Measurements from ENCODE around the gene SCNN1A.

The SCNN1A gene

GRCh38 chr12:6375269-6376078 is at the start of gene SCNN1A:
SCNN1A (minus strand) TSS chr12:6375563; CDS start chr12:6374783, 780 bp downstream.
- DNase-seq: no peak

- DNase-seq: no peak
These were observed 49.5 kb upstream of the SCNN1A start for GRCh38 chr12:6424866-6425265.

GRCh38 chr12:6424008-6424347 is 48.6 kb upstream of the SCNN1A start:
- no peak for DNase-seq

- peak; percentile 59 for DNase-seq
These were observed 48.1 kb upstream of the SCNN1A start for GRCh38 chr12:6423267-6424007.

GRCh38 chr12:6420364-6420763 is 45.0 kb upstream of the SCNN1A start:
- DNase-seq: no peak

- no peak for DNase-seq
These were observed 43.4 kb upstream of the SCNN1A start for GRCh38 chr12:6418796-6419195.

GRCh38 chr12:6416596-6416995 is 41.2 kb upstream of the SCNN1A start:
- no peak for DNase-seq

GRCh38 chr12:6407236-6407954 is 32.0 kb upstream of the SCNN1A start:
- DNase-seq: no peak

GRCh38 chr12:6405963-6406362 is 30.6 kb upstream of the SCNN1A start:
- DNase-seq: no peak

GRCh38 chr12:6404390-6404789 is 29.0 kb upstream of the SCNN1A start:
- DNase-seq: no peak

- no peak for DNase-seq
These were observed 24.7 kb upstream of the SCNN1A start for GRCh38 chr12:6399884-6400644.

- no peak for DNase-seq
These were observed 20.7 kb upstream of the SCNN1A start for GRCh38 chr12:6396031-6396430.

- DNase-seq: no peak
These were observed 19.0 kb upstream of the SCNN1A start for GRCh38 chr12:6394398-6394797.

- DNase-seq: no peak
These were observed 17.7 kb upstream of the SCNN1A start for GRCh38 chr12:6393109-6393508.

- DNase-seq: no peak
These were observed 17.1 kb upstream of the SCNN1A start for GRCh38 chr12:6392504-6392903.

- DNase-seq: no peak
These were observed 15.7 kb upstream of the SCNN1A start for GRCh38 chr12:6391013-6391412.

GRCh38 chr12:6390084-6390799 is 14.9 kb upstream of the SCNN1A start:
- DNase-seq: no peak

GRCh38 chr12:6387541-6387940 is 12.2 kb upstream of the SCNN1A start:
- no peak for DNase-seq

- DNase-seq: no peak
These were observed 11.1 kb upstream of the SCNN1A start for GRCh38 chr12:6386491-6386890.

GRCh38 chr12:6386038-6386437 is 10.7 kb upstream of the SCNN1A start:
- DNase-seq: no peak

- no peak for DNase-seq
These were observed 9.4 kb upstream of the SCNN1A start for GRCh38 chr12:6384499-6385436.
